Inferior parietal cortex (tissue), 1 donor: Measurements from ENCODE around the gene CXCR5.

Source experiments
- DNase-seq: peaks from one replicate; pipeline ENCODE4 v3.0.0-alpha.2; 2016; ENCODE audit errors: extremely low spot score

Gene CXCR5

GRCh38 chr11:118927554-118928100, 43.9 kb downstream of the CXCR5 start:
- no peak for DNase-seq

DNA sequence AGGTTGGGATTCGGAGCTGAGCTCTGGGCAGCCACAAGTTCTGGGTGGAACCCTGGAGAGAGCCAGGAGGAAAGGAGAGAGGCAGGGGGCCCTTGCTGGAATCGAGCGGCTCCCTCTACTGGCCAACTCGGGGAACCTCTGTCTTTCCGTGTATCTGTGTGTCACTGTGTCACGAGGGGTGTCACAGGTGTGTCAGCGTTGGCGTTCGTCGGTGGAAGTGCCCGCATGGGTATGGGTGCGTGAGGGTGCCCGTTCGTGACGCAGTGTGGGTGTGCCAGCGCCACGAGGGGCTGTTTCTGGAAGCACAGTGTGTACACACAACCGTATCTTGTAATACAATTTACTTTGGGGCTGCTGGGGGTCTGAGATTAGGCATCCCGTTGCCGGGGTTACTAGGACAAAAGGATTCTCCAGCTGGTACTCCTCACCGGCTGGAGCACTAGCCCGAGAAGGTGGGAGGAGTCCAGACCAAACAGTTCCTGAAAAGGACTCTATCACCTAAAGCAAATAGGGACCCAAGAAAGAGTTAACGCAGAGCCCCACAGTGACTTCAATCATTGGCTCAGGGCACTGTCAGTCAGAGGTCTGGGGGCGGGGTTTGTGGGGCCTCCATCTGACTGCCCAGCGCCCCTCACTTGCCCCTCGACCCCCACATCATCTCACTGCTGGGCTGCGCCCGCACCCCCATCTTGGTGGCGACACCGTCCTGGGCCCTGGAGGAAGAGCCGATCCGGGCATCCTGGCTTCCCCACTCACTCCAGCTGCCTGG, 44.6 kb downstream of the CXCR5 start:
- DNase-seq, result peak; percentile 93

DNA sequence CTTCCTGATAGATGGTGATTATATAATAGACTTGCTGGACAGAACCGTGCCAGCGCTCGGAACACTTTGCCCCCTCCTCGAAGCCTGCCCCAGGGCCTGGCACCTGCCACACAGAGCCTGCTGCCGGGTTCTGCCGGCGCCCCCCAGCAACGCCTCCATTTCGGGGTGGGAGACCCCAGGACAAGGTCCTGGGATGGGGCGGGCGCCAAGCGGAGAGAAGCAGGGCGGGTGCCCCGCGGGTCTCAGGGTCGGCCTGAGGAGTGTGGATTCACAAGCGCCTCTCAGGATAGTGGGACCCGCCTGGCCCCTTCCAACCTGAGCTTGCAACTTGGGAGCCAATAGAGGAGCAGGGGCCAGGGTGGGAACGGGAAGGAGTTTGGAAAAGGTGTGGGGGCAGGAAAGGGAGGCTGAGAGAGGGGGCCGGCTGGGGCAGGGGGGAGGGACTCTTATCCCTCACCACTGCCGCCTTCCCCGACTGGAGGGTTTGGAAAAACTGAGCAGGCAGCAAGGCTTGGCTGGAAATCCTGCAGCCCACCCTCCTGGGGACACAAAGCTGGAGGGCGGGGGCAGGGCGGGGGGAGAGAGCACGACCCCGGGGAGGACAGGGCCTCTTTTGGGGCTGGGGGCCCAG, 45.3 kb downstream of the CXCR5 start:
- no peak for DNase-seq

- DNase-seq, result peak; percentile 72
Measured at GRCh38 chr11:118929501-118930093, 45.9 kb downstream of the CXCR5 start.

DNA sequence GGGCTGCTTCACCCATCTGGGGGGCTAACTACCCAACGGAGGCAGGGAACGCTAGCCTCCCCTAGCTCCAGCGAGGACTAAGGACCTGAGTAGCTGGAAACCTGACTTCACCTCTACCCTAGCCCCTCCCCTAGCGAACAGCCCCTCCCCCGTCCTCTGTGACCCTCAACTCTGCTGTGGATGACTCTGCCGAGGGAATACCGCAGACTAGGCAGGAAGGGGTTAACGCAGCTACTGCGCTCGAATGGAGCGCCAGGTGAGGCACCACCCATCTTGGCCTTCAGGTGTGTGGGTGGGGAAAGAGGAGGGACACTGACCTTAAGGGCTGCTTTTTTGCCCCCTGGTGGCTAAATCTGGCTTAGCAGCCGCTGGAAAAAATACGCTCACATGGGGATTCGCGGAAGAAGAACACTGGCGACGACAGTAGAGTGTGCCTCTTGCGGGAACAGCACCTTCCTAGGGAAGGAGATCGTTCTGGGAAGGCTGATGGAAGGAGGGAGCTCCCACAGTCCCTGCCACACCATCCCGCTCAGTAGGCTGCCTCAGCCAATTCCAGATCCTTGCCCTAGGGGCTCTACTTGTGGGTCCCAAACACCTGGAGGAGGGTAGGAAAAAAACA, 46.5 kb downstream of the CXCR5 start:
- DNase-seq, result peak; percentile 94

GRCh38 chr11:118931571-118931970, 47.9 kb downstream of the CXCR5 start:
- no peak for DNase-seq

DNA sequence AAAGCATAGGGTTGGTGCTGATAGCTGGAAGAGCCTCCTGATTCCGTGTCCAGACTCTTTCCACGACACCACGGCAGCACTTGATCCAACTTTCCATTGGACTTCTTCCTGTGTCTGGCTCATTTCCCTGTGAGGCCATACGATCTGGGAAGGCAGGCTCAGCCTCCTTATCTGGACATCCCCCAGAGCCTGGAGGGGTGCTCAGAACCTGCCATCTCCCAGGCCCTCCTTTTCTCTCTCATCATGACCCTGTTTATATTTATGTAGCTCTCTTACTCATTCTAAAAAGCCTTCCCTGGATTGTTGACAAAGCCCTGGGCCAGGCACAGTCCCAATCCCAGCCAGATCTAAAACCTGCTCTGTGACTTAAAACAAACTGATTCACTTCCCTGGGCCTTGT, 49.8 kb downstream of the CXCR5 start:
- DNase-seq, result no peak

DNA sequence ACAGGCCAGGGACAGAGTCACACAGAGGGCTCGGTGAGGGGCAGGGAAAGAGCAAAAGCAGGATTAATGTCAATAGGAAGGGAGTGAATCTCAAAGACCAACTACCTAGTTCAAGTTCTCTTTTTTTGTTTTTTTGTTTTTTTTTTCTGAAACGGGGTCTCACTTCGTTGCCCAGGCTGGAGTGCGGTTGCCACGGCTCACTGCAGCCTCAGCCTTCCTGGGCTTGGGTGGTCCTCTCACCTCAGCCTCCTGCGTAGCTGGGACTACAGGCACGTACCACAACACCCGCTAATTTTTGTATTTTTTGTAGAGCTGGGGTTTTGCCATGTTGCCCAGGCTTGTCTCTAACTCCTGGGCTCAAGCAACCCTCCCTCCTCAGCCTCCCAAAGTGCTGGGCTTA, 51.7 kb downstream of the CXCR5 start:
- DNase-seq, result no peak

DNA sequence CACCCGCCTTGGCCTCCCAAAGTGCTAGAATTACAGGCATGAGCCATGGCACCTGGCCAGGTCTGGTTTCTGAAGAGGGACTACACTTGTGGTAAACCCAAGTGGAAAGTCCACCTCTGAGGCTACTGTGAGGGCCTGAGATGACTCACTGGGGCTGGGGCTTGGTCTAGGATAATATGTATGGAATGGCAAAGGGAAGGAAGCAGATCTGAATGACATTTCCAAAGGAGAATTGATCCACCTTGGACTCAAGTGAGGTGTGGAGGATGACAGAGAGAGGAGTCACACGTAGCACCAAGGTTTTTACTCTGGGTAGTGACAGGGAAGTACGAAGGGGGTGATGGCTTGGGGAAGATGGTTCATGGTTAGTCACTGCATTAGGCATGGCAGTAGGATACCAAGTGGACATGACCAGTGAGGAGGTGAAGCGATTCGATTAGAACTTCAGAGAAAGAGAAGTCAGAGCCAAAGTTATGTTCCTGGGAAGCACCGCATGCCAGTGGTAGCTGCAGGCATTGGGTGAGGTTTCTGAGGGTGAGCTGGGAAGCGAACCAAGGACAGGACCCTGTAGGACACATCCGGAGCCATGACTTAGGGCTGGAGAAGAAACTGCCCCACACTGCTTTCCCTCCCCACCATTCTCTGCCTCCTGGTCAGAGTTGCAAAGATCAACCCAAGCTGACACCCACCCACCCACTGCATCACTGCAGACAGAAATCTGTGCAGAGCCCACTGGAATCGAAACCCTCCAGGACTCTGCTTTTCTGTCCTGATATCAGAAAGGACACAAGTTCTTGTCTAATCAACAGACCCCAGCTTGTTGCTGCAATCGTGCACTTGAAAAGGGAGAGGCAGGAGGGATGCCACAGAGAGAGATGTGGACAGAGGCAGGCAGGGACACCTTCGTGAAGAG, 55.1 kb downstream of the CXCR5 start:
- no peak for DNase-seq

DNA sequence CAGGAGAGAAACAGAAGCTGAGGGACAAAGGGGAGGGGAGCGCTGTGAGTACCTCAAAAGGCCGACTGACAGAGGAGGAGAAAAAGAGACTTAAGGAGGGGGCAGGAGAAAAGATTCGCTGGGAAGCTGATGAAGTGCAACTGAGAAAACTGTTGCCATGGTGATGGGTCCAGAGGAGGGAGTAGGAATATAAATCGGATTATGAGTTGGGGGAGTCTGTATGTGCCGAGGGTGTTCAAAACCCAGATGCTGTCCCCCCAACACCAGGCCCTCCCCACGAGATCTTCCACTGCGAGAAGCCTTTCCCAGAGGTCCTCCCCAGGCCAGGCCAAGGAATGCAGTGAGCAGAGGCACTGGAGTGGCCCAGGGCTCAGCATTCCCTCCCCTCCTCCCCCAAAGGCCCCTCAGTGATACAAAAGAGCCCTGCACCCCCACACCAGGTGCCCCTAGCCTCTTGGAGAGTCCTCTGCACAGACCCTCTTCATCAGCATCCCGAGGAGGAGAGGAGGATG, 55.8 kb downstream of the CXCR5 start:
- DNase-seq, result no peak

GRCh38 chr11:118939953-118940598, 56.4 kb downstream of the CXCR5 start:
- no peak for DNase-seq

DNA sequence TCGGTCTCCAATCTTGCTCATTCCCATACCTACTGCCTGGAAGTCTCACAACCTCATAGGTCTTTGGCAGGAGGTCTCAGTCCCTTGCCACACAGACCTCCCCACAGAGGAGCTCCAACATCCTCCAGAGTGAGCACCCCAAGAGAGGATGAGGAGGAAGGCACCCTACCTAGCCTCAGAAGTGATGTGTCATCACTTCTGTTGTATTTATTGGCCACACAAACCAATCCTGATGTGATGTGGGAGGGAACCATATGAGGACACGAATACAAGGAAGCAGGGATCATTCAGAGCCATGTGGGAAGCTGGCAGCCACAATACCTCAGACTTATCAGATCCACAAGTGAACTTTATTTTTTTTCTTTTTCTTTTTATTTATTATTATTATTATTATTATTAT, 63.4 kb downstream of the CXCR5 start:
- DNase-seq, result no peak
